Measurements from ENCODE around the gene NENF.

- TF ChIP-seq ZNF8 (CRISPR knock-in tag; IDR thresholded peaks at IDR 0.05) (no peak), PATZ1 (CRISPR knock-in tag; IDR thresholded peaks at IDR 0.05; ENCODE audit: borderline replicate concordance) (no peak), CSDC2 (CRISPR knock-in tag; IDR thresholded peaks at IDR 0.05) (no peak), ARNTL (CRISPR knock-in tag; IDR thresholded peaks at IDR 0.05; ENCODE audit: borderline replicate concordance, low read depth) (no peak), ISL1 (CRISPR knock-in tag; IDR thresholded peaks at IDR 0.05) (no peak), TOX (CRISPR knock-in tag; IDR thresholded peaks at IDR 0.05; ENCODE audit: borderline replicate concordance) (no peak), ZFP30 (CRISPR knock-in tag; IDR thresholded peaks at IDR 0.05) (no peak), POU6F1 (CRISPR knock-in tag; IDR thresholded peaks at IDR 0.05; ENCODE audit: borderline replicate concordance, low read depth) (no peak)
Measured at GRCh38 chr1:212428496-212428895, 4.2 kb upstream of the NENF start.
